Measurements from ENCODE around the gene ERG. TPM values are rescaled to one million over a fixed set of nuclear protein-coding genes. Genes with fewer than 3 reads are reported as not detected.

ERG gene
- total and polyA plus RNA-seq, 2 of the 8 experiments (the other 6 are each of a cell fraction or from before 2014, with no cell fraction given): 1.0 to 3.0 TPM

GRCh38 chr21:38365521-38365920, 132.8 kb downstream of the ERG start:
- Histone ChIP-seq H3K18ac (ENCODE audit: extremely low read depth, low read length) (no peak overlapping the region), H3K79me2 (ENCODE audit: control insufficient read depth in 1 of 2, insufficient read depth in 2 of 2, low read length in 2 of 2) (no peaks in the 10 kb centered on the region), H3K27ac (ENCODE audit: low read depth, low read length) (no peak overlapping the region), H3K4me2 (ENCODE audit: insufficient read depth in 1 of 2, low read depth in 2 of 2, low read length in 2 of 2) (no peak overlapping the region), H3K23ac (ENCODE audit: insufficient read length) (no peak overlapping the region), H2AK5ac (ENCODE audit: low read depth, low read length) (no peak overlapping the region), H3K36me3 (ENCODE audit: control insufficient read depth in 2 of 4, insufficient read depth in 4 of 4, low read length in 3 of 4) (no peaks in the 10 kb centered on the region), H3K79me1 (ENCODE audit: low read depth, low read length) (no peaks in the 10 kb centered on the region), H3K4me3 (ENCODE audit: extremely low read depth in 1 of 4, insufficient read depth in 2 of 4, low read depth in 3 of 4, low read length in 4 of 4) (no peak overlapping the region), H3K4ac (replicated peaks; ENCODE audit: insufficient read length, low read depth, low read length) (no peak overlapping the region), H3K56ac (replicated peaks; ENCODE audit: insufficient read length, low read depth, low read length) (no peak overlapping the region), H4K5ac (ENCODE audit: insufficient read length, low read depth, low read length) (no peak overlapping the region), H2BK120ac (replicated peaks; ENCODE audit: low read depth, low read length) (no peak overlapping the region), H3K27me3 (replicated peaks in 1 of 4; ENCODE audit: control insufficient read depth in 3 of 4, extremely low read depth in 1 of 4, insufficient read depth in 3 of 4, low read length in 3 of 4) (no peaks in the 10 kb centered on the region), H4K20me1 (replicated peaks in 1 of 2; ENCODE audit: control insufficient read depth in 1 of 2, insufficient read depth in 2 of 2, low read length in 2 of 2) (no peaks in the 10 kb centered on the region), H4K91ac (replicated peaks; ENCODE audit: insufficient read length, low read length) (no peak overlapping the region), H3K4me1 (replicated peaks in 1 of 4; ENCODE audit: control insufficient read depth in 3 of 4, insufficient read depth in 4 of 4, low read length in 3 of 4) (no peaks in the 10 kb centered on the region), H2BK20ac (ENCODE audit: low read length) (no peak overlapping the region), H2BK5ac (ENCODE audit: low read depth, low read length) (no peak overlapping the region), H4K8ac (ENCODE audit: extremely low read depth, insufficient read depth, low read length) (no peak overlapping the region), H2BK15ac (ENCODE audit: low read length) (no peak overlapping the region), H2BK12ac (ENCODE audit: low read depth, low read length) (no peak overlapping the region), H3K9me3 (ENCODE audit: insufficient read depth in 2 of 2, low read depth in 1 of 2, low read length in 1 of 2) (no peaks in the 10 kb centered on the region), H3K9ac (replicated peaks in 1 of 4; ENCODE audit: extremely low read depth in 1 of 4, low read depth in 3 of 4, low read length in 3 of 4) (no peak overlapping the region), H3K23me2 (ENCODE audit: low read depth, low read length) (no peaks in the 10 kb centered on the region), H3K14ac (ENCODE audit: insufficient read length) (no peak overlapping the region), H2AFZ (ENCODE audit: low read length) (no peak overlapping the region)
- ChIA-PET CTCF (ENCODE audit: partially characterized antibody) (interaction anchor here (0.6 to 2.8 kb wide), 2 partner anchors 9 to 444 kb away, joined by 3 to 10 read pairs; no protein-coding TSS in a partner anchor), POLR2A (ENCODE audit: partially characterized antibody) (interaction anchor here (0.5 kb wide), 1 partner anchor 398 kb away, joined by 3 read pairs; no protein-coding TSS in a partner anchor)
- no peak for DNase-seq (ENCODE audit: low read depth in 1 of 2, low spot score in 2 of 2)
- FAIRE-seq: no peak
- TF ChIP-seq CHD1 (IDR thresholded peaks at IDR 0.05; ENCODE audit: low read depth, low read length): no peak
- 96% methylated on average over 2 of the region's 2 CpGs; no CpG with 5 or more reads in 1 of the 2 experiments for WGBS, 2 experiments (ENCODE audit: extremely low coverage in 1 of 2, insufficient coverage in 1 of 2, insufficient read length in 1 of 2, insufficient replicate concordance in 2 of 2, low coverage in 1 of 2, low lambda C conversion rate in 2 of 2, missing lambda C conversion rate in 1 of 2)

Data from H1 (cell line).